Mucosa of descending colon (tissue), 3 donors: Measurements from ENCODE around the gene MARCHF2. TPM values are rescaled to one million over a fixed set of nuclear protein-coding genes. Genes with fewer than 3 reads are reported as not detected.

ENCODE experiments used
- ATAC-seq: fragments of 200-7000 bp; cut with Tn5 transposase; one replicate; pipeline ENCODE4 v1.9.1; 2020; ENCODE audit warnings: mild to moderate bottlenecking, moderate library complexity
- DNase-seq, 3 donors: peaks; one replicate each; pipeline ENCODE4 v3.0.0-alpha.2; 2020
- H3K36me3 ChIP-seq: fragments of 200-600 bp; one replicate; pipeline ENCODE4 v1.8.0; 2021; ENCODE audit warnings: low read depth, mild to moderate bottlenecking
- H3K4me1 ChIP-seq: fragments of 200-600 bp; one replicate; pipeline ENCODE4 v1.8.0; 2021; ENCODE audit warnings: low read depth, mild to moderate bottlenecking
- H3K4me3 ChIP-seq: fragments of 200-600 bp; one replicate; pipeline ENCODE4 v1.8.0; 2021; ENCODE audit warnings: mild to moderate bottlenecking
- H3K9me3 ChIP-seq: fragments of 200-600 bp; one replicate; pipeline ENCODE4 v1.8.0; 2021; ENCODE audit warnings: mild to moderate bottlenecking
- CTCF ChIP-seq: fragments of 200-600 bp; IDR thresholded peaks from one replicate; pipeline ENCODE4 v1.8.0; 2022; ENCODE audit warnings: antibody characterized with exemption, mild to moderate bottlenecking
- intact Hi-C, 2 donors: fragments of 100-400 bp; cut with DNase I in 1 of 2; cut with micrococcal nuclease in 1 of 2; formaldehyde crosslinking; loops; one replicate each; pipeline versions ENCODE4 v1.11.0 to v1.11.1; 2022; cut with DNase I, micrococcal nuclease
- total RNA-seq, 3 donors: library from RNA; stranded (reverse); fragmentation: NEBNext Ultra II Directional in 2 of 3; extraction: Animal tissue kit (Norgen Biotek cat#: 25700) in 2 of 3; gene quantifications; one replicate each; pipeline versions ENCODE4 v1.2.1 to v1.2.4, GENCODE V29; 2021 to 2023
- donor health status: DM: no; HTN: no; CAD: no; lungs with moderate emphysema.
- donor health status: DM: no; HTN: no; CAD: no.
- donor health status: DM: no; HTN: yes; CAD: no.

MARCHF2 gene
- total RNA-seq, 3 donors from 2014 or later = 27.2 to 62.0 (median 33.8) TPM

GRCh38 chr19:8397746-8398310, 15.3 kb upstream of the MARCHF2 start:
- peaks cover 20% of the 10 kb centered on the region for H3K4me1 ChIP-seq
- intact Hi-C loops = no loop called here
- H3K9me3 ChIP-seq = no peaks in the 10 kb centered on the region
- TF ChIP-seq CTCF = no peak
- DNase-seq (peak in 1 of 3 donors; percentile 48), ATAC-seq (no peak)
- no peak overlapping the region for H3K4me3 ChIP-seq
- no peaks in the 10 kb centered on the region for H3K36me3 ChIP-seq

GRCh38 chr19:8398311-8398771, 14.8 kb upstream of the MARCHF2 start:
- ATAC-seq (no peak), DNase-seq (no peak)
- no peak overlapping the region for H3K4me3 ChIP-seq
- no peak for TF ChIP-seq CTCF
- H3K9me3 ChIP-seq = no peaks in the 10 kb centered on the region
- intact Hi-C loops = no loop called here
- peaks cover 15% of the 10 kb centered on the region for H3K4me1 ChIP-seq
- peaks cover 4% of the 10 kb centered on the region for H3K36me3 ChIP-seq

DNA sequence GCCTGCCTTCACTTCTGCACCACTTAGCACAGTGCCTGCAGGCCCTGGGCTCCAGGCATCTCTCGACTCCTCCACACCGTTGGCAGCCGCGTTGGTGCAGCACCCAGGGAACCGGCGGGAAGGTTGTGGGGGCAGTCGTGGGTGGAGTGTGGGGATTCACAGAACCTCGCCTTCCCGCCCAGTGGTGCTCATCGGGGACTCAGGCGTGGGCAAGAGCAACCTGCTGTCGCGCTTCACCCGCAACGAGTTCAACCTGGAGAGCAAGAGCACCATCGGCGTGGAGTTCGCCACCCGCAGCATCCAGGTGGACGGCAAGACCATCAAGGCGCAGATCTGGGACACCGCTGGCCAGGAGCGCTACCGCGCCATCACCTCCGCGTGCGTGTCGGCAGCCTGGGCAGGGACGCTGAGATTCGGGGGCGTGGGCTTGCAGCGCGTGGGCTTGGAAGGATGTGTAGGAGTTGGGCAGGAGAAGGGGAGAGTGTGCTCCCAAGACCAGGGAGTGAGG, 13.4 kb upstream of the MARCHF2 start:
- intact Hi-C loops = no loop called here
- Histone ChIP-seq H3K36me3 (peaks cover 5% of the 10 kb centered on the region), H3K9me3 (no peaks in the 10 kb centered on the region), H3K4me1 (peaks cover 8% of the 10 kb centered on the region), H3K4me3 (no peak overlapping the region)
- DNase-seq (peak in 1 of 3 donors; percentile 53), ATAC-seq (no peak)
- no peak for TF ChIP-seq CTCF

DNA sequence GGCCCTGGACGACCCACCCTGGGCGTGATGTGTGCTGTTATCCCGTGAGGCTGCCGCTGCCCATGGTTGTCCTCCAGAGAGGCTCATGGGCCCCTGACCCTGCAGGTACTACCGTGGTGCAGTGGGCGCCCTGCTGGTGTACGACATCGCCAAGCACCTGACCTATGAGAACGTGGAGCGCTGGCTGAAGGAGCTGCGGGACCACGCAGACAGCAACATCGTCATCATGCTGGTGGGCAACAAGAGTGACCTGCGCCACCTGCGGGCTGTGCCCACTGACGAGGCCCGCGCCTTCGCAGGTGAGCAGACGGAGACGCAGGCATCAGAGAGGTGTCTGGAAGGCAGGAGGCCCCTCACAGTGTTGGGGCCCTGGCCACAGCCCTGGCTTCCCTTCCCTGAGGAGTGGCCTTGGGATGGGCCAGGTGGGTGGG, 11.1 kb upstream of the MARCHF2 start:
- ATAC-seq (no peak), DNase-seq (peak in 1 of 3 donors; percentile 39)
- peaks cover 2% of the 10 kb centered on the region for H3K4me1 ChIP-seq
- peaks cover 5% of the 10 kb centered on the region for H3K36me3 ChIP-seq
- no peaks in the 10 kb centered on the region for H3K9me3 ChIP-seq
- no peak overlapping the region for H3K4me3 ChIP-seq
- no peak for TF ChIP-seq CTCF
- intact Hi-C loops = no loop called here

GRCh38 chr19:8403098-8403819, 9.8 kb upstream of the MARCHF2 start:
- intact Hi-C loops = no loop called here
- no peaks in the 10 kb centered on the region for H3K4me1 ChIP-seq
- peaks cover 5% of the 10 kb centered on the region for H3K36me3 ChIP-seq
- no peak overlapping the region for H3K4me3 ChIP-seq
- no peak for ATAC-seq
- peak in 1 of 3 donors; percentile 43 for DNase-seq
- no peaks in the 10 kb centered on the region for H3K9me3 ChIP-seq
- no peak for TF ChIP-seq CTCF
